NCI-H1048 (cell line): ENCODE results near the gene FAM163B.
"Not testable (repeated sequence)": the region's sequence is repeated elsewhere in the genome, so short reads cannot be mapped to it uniquely, and the experiment has no call there.

Experiments used
- DNase-seq: peaks from one replicate; lab custom pipeline; 2025; lab: John Stamatoyannopoulos, UW

Gene FAM163B

GRCh38 chr9:133566817-133567216, 42.4 kb downstream of the FAM163B start:
- DNase-seq, result no peak

DNA sequence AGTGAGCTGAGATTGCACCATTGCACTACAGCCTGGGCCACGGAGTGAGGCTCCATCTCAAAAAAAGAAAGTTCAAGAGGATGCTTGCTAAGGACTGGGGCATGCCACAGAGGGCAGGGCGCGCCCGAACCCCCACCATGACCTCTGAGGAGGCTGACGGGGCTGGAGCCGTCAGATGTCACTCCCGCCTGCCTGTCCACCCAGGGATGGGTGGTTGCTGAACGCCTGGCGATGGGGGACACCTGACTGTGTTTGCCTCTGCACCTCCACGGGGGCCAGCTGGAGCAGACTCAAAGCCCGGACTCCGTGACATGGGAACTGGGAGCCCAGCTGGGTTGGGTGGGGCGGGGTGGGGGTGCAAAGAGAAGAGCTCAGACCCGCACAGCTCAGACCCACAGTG, 42.8 kb downstream of the FAM163B start:
- DNase-seq, result no peak

DNA sequence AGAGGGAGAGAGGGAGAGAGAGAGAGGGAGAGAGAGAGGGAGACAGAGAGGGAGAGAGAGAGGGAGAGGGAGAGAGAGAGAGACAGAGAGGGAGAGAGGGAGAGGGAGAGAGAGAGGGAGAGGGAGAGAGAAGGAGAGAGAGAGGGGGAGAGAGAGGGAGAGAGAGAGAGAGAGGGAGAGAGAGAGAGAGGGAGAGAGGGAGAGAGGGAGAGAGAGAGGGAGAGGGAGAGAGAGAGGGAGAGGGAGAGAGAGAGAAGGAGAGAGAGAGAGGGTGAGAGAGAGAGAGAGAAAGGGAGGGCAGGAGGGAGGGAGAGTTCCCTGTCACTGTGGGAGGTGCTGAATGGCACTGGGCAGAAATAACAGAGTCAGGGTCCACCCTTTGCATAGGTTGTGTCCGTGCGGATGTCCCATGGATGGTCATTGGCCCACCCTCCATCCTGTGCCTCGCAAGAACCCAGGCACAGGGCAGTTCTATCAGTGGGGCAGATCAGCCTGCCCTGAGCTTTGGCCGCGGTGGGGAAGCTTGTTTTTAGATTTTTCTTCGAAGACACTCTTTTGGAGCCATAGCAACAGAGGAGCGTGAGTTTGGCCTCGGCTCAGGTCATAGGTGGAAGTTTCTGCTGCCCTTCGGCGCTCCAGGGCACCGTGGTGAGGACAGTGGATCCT, 44.6 kb downstream of the FAM163B start:
- DNase-seq, result no peak

- not testable (repeated sequence) for DNase-seq
Measured at GRCh38 chr9:133563814-133564213, 45.4 kb downstream of the FAM163B start.

DNA sequence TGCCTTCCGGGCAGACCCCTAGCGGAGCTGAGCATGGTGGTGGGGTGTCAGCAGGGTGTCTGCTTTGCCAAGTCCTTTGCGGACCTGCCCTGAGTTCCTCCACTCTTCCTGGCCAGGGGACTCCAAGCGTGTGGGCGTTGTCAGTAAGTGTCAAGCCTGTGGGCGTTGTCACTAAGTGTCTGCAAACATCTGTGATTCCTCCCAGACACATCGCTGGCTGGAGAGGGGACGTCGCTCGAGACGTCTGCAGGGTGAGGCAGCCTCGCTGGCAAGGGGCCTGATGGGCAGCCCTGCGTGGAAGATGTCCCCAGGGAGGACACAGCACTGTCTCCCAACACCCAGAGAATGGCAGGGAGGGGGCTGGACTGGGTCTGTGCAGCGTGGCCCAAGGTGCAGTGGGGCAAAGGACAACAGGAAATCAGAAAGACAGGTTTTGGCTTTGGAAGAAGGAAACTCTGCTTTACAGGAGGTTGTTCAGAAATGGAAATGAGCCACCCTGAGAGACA, 45.8 kb downstream of the FAM163B start:
- no peak for DNase-seq

- DNase-seq, result no peak
Measured at GRCh38 chr9:133562611-133563290, 46.4 kb downstream of the FAM163B start.

GRCh38 chr9:133561976-133562554, 47.1 kb downstream of the FAM163B start:
- DNase-seq, result no peak

DNA sequence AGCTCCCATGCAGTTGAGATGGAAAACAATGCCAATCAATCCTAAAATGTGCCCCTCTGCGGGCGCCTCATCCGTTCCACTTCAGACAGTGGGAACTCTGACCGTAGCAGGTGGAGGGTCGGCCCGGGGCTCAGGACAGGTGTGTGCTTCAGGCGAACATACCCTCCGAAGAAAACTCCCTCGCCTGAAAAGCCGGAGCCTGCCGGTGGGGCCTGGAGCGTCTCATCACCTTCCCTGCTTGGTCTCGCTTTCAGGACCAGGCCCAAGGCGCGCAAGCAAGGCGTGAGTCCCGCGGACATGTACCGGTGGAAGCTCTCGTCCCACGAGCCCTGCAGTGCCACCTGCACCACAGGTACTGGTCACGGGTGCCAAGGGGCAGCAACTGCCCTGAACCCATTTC, 48.2 kb downstream of the FAM163B start:
- DNase-seq, result no peak

GRCh38 chr9:133560311-133560710, 48.9 kb downstream of the FAM163B start:
- no peak for DNase-seq

DNA sequence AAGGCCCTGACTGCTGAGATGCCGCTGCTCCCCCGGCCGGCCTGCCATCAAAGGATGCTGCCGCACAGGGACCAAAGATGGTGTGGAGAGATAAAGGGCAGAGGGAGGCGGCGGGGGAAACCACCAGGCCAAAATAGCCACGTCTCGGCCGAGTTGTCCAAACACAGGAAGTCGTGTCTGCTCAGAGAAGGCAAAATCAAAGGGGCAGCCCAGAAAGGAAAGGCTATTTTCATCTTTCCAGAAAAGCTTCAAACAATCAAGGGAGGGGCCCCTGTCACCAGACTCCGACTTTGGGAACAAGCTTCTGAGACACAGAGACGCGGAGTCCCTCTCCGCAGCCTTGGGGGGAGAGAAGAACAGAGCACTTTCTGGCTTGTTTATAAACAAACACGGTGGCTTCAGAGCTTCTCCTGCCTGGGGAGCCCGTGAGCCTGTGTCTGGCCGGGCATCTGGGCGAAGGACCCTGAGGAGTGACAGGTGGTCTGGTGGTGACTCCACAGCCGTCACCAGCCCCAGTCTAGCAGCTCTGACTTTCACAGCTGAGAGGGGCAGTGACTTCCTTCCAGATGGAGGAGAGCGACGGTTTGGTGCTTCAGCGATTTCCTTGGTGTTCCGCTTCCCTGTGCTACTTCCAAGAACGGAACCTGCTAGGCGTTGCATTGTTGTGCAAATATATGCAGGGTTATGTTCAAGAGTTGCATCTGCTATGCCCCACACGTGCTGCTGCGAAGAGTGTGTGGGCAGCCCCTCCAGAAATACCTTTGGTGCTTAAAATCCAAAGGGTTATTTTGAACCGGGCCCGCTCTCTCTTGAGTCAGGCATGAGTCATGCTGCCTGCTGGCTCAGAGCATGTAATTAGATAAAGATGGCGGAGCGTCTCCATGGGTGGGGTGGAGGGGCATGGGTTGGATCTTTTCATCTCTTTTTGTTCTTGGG, 50.7 kb downstream of the FAM163B start:
- no peak for DNase-seq

DNA sequence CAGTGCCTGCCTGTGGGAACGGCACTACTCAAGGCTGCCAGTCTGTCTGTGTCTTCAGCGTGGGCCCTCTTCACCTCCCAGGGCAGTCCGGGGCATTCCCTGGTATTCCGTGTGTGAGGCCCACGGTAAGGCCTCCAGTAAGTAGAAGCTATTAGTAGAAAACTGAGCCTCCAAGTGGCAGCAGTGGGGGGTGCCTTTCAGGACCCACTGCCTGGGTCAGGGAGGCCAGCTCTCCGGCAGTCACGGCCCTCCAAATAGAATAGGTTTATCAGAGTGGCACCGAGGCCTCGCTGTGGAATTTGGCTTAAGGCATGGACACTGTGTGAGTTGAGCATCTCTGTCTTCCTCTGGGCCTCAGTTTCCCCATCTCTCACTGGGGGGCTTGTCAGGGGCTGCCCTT, 51.6 kb downstream of the FAM163B start:
- no peak for DNase-seq

DNA sequence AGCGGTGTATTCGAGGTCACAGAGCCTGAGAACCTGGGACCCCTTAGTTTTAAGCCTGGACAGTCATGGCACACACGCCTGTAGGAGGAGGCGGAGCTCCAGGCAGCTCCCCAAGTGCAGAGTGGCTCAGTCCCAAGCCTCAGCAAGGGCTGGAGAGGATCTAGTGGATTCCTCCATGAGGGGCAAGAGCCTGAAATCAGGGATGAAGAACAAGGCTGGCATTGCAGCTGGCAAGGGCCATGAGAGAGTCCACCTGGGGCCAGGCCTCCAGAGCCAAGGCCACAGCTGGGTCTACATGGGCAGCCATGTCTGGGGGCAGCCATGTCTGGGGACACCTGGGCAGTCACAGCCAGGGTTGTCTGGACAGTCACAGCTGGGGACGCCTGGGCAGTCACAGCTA, 52.8 kb downstream of the FAM163B start:
- DNase-seq, result no peak

- DNase-seq, result no peak
Measured at GRCh38 chr9:133554729-133555128, 54.5 kb downstream of the FAM163B start.

DNA sequence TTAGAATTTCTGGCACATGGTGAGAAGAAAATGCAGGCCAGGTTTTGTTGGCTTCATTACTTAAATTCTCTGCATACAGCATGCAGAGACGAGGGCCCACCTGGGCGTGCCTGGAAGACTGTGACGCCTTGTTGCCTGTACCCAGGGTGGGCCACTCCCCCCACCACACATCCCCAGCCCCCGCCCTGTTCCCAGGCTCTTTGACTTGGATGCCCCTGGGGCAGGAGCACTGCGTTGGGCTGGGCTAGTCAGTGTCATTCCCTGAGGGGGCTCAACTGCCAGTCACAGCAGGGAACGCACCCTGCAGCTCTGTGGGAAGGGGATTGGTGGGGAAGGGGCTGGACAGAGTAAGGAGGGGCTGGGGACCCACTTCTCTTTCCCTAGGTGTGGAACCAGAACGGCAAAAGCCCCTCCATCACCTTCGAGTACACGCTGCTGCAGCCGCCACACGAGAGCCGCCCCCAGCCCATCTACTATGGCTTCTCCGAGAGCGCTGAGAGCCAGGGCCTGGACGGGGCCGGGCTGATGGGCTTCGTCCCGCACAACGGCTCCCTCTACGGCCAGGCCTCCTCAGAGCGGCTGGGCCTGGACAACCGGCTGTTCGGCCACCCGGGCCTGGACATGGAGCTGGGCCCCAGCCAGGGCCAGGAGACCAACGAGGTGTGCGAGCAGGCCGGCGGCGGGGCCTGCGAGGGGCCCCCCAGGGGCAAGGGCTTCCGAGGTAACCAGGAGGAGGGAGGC, 55.0 kb downstream of the FAM163B start:
- DNase-seq, result no peak

DNA sequence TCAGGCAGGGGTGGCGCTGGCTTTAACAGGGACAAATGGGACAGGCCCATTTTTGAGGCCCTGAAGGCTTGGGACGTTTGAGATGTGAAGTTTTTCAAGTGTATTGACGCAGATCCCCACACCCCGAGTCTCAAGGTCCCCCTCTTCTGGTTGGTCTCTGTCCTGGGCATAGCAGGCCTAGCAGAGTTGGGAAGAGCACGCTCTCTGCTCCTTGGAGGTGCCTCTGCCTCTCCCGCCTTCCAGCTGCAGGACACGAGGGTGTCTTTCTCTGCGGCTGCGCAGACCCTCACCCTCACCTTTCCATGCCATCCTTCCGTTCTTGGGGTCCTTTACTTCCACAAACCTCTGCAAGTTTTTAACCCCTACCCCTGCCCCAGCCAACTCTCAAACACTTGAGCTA, 56.1 kb downstream of the FAM163B start:
- DNase-seq, result no peak

DNA sequence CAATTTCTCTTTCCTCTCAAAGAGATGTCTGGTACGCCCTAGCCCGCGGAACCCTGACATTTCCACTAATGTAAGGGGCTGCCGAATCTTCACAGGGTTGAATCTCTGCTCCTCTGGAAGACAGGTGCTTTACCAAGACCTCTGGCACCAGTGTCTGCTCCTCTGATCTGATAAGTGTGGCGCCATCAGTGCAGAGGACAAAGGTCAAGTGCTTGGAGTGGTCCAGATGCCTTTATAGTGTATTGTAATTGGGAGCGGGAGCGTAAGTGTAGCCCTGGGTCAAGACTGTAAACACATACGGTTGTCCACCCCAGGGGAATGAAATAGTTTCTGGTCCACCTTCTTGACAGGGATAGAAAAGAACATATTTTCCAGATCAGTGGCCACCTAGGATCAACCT, 57.0 kb downstream of the FAM163B start:
- no peak for DNase-seq

GRCh38 chr9:133551446-133551845, 57.7 kb downstream of the FAM163B start:
- DNase-seq, result no peak

DNA sequence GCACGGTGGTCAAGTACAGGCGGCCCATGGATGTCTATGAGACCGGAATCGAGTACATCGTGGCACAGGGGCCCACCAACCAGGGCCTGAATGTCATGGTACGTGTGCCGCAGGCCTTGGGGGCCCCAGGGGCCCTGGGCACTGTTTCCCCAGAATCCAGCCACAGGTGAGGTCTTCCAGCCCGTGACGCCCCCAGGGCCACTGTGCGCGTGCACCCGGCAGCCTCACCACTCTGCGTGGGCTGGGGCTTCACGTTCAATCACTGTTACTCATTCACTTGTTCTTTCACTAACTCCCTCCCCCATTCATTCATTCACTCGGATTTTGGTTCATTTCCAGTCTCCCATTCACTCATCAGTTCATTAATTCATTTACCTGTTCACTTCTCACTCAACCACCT, 62.1 kb downstream of the FAM163B start:
- DNase-seq, result no peak

DNA sequence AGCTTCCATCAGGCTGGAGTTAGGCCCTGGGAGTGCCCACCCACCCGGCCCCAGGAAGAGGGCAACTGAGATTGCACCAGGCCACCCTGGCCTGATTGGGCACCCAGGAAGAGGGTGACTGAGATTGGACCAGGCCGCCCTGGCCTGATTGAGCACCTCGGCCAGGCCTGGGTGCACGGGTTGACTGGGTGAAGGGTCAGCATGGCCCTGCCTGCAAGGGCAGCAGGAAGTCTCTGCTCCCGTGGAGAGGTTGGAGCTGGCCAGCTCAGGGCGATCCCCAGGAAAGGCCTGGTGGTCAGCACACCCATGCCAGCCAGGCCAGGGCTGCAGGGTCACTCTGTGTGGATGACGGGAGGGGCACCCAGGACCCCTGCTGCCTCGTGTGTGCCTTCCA, 62.9 kb downstream of the FAM163B start:
- no peak for DNase-seq

- no peak for DNase-seq
Measured at GRCh38 chr9:133545494-133546286, 63.5 kb downstream of the FAM163B start.
